AG04450 (cell line): ENCODE measurements around the gene TULP4. TPM values are rescaled to one million over a fixed set of nuclear protein-coding genes. Genes with fewer than 3 reads are reported as not detected.

ENCODE experiments used
- CTCF ChIA-PET: fragments of 300-600, 350-600 bp; formaldehyde crosslinking; extraction: SDS; loops from one replicate; lab custom pipeline; 2022; ENCODE audit warnings: antibody characterized with exemption, inconsistent platforms; lab: Charles Lee
- POLR2A ChIA-PET: fragments of 350-600 bp; formaldehyde crosslinking; extraction: SDS; loops from one replicate; lab custom pipeline; 2021; ENCODE audit warnings: antibody characterized with exemption, inconsistent platforms; lab: Yijun Ruan, JAX
- DNase-seq: peaks from one replicate; pipeline ENCODE4 v3.0.0-alpha.2; 2011; ENCODE audit warnings: low read depth, low spot score
- H3K27ac ChIP-seq: one replicate; pipeline ENCODE4 v1.5.1; 2012; ENCODE audit warnings: low read depth, low read length, control low read depth
- H3K27me3 ChIP-seq: one replicate; pipeline ENCODE4 v1.6.0; 2012; ENCODE audit warnings: low read length; ENCODE audit not compliant: control insufficient read depth, insufficient read depth
- H3K4me3 ChIP-seq: 2 replicates; pipeline ENCODE4 v1.5.1; 2011; ENCODE audit warnings: mild to moderate bottlenecking, low read depth, low read length, control low read depth
- H3K9me3 ChIP-seq: 2 replicates; pipeline ENCODE4 v1.5.1; 2012; ENCODE audit warnings: low read length; ENCODE audit not compliant: control insufficient read depth, insufficient read depth
- polyA plus RNA-seq: library from polyadenylated mRNA; depleted of rRNA; stranded (reverse); fragments of >200 nt; gene quantifications from 2 replicates; pipeline ENCODE4 v1.2.3, GENCODE V29; 2011
- TF ChIP-seq, protein P1 (sequence below): IDR thresholded peaks from 2 replicates; pipeline ENCODE4 v1.5.1; 2011; ENCODE audit warnings: low read depth, low read length, control low read depth, inconsistent platforms

The TULP4 gene
- polyA plus RNA-seq, 1 experiment = 15.9 TPM

- CTCF ChIA-PET = interaction anchor here (0.8 kb wide), 1 partner anchor 190 kb away, joined by 4 read pairs; no protein-coding TSS in a partner anchor
- no peak overlapping the region for H3K4me3 ChIP-seq
- no peaks in the 10 kb centered on the region; the same call in 1 of the 2 replicates for H3K9me3 ChIP-seq
- no peak overlapping the region for H3K27ac ChIP-seq
- DNase-seq = no peak
- TF ChIP-seq, protein P1, sequence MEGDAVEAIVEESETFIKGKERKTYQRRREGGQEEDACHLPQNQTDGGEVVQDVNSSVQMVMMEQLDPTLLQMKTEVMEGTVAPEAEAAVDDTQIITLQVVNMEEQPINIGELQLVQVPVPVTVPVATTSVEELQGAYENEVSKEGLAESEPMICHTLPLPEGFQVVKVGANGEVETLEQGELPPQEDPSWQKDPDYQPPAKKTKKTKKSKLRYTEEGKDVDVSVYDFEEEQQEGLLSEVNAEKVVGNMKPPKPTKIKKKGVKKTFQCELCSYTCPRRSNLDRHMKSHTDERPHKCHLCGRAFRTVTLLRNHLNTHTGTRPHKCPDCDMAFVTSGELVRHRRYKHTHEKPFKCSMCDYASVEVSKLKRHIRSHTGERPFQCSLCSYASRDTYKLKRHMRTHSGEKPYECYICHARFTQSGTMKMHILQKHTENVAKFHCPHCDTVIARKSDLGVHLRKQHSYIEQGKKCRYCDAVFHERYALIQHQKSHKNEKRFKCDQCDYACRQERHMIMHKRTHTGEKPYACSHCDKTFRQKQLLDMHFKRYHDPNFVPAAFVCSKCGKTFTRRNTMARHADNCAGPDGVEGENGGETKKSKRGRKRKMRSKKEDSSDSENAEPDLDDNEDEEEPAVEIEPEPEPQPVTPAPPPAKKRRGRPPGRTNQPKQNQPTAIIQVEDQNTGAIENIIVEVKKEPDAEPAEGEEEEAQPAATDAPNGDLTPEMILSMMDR = no peak
- no peaks in the 10 kb centered on the region for H3K27me3 ChIP-seq
- POLR2A ChIA-PET = no interaction called here
Observed at GRCh38 chr6:158410784-158411183, 98.5 kb downstream of the TULP4 start.

GRCh38 chr6:158411998-158412397 lies 99.7 kb downstream of the TULP4 start:
- H3K27ac ChIP-seq = no peak overlapping the region
- POLR2A ChIA-PET = no interaction called here
- CTCF ChIA-PET = no interaction called here
- no peaks in the 10 kb centered on the region for H3K27me3 ChIP-seq
- no peak for DNase-seq
- TF ChIP-seq, protein P1 = no peak
- no peak overlapping the region for H3K4me3 ChIP-seq
- H3K9me3 ChIP-seq = no peaks in the 10 kb centered on the region; the same call in 1 of the 2 replicates

- H3K27me3 ChIP-seq = no peaks in the 10 kb centered on the region
- H3K27ac ChIP-seq = no peak overlapping the region
- POLR2A ChIA-PET = no interaction called here
- TF ChIP-seq, protein P1 = no peak
- CTCF ChIA-PET = no interaction called here
- no peak for DNase-seq
- no peaks in the 10 kb centered on the region; the same call in 1 of the 2 replicates for H3K9me3 ChIP-seq
- no peak overlapping the region for H3K4me3 ChIP-seq
Observed at GRCh38 chr6:158413028-158413427, 100.8 kb downstream of the TULP4 start.

DNA sequence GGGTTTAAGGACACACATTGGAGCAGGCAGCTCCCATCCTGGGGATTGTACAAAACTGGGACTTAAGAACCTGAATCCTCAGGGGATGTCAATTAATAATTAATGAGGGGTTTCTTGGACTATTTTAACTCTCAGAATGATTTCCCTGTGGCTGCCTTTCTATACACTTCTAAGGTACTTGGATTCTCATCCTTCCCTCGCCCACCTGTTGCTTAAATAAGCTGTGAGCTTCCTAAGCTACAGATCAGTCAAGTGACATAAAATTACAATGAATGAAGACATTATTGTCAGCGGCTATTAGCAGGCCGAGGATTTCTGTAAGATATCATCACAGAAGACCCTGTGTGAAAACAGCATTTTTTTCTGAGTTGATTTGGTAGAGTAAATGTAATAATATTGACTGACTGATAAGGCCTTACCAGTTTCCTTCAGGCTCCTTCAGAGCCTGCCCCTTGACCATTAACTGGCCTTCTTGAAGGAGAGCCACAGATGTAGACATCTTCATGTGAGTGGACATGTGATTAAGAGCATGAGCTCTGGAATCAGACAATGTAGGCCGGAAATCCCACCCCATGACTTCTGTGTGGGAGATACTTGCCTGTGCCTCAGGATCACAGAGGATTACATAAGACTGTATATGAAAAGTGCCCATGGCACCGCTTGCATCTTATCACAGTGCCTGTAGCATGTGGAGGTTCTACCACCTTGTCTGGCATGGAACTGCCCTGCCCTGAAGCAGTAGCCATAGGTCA lies 101.7 kb downstream of the TULP4 start:
- DNase-seq = no peak
- H3K27ac ChIP-seq = no peak overlapping the region
- TF ChIP-seq, protein P1 = no peak
- H3K4me3 ChIP-seq = no peak overlapping the region
- ChIA-PET CTCF (no interaction called here), POLR2A (no interaction called here)
- H3K9me3 ChIP-seq = no peaks in the 10 kb centered on the region
- no peaks in the 10 kb centered on the region for H3K27me3 ChIP-seq

DNA sequence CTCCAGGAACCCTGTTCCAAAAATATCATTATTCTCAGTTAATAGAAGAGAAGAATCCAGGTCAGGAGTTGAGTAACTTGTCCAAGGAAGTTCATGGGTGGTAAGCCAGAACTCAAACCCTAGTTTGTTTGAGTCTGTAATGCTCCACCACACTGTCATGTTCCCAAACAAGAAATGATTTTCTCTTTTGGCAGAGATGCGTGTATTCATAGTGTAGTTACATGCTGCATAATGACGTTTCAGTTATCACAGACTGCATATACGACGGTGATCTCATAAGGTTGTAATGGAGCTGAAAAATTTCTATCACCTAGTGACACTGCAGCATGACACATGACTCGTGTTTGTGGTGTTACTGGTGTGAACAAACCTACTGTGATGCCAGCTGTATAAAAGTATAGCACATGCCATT lies 102.6 kb downstream of the TULP4 start:
- no peak overlapping the region for H3K27ac ChIP-seq
- DNase-seq = peak; percentile 13
- ChIA-PET CTCF (no interaction called here), POLR2A (no interaction called here)
- TF ChIP-seq, protein P1 = no peak
- H3K9me3 ChIP-seq = no peaks in the 10 kb centered on the region
- H3K4me3 ChIP-seq = no peak overlapping the region
- no peaks in the 10 kb centered on the region for H3K27me3 ChIP-seq
